GM18861 (cell line): ENCODE results near the gene TSSK2.
A peak's percentile ranks its signal among the peaks of the same experiment; 100 is the strongest.

Source experiments
- ATAC-seq: cut with Tn5 transposase; IDR thresholded peaks from one replicate; pipeline ENCODE4 v1.9.1; 2021; ENCODE audit not compliant: unreplicated experiment

TSSK2 gene

GRCh38 chr22:19105867-19106802 lies 25.0 kb upstream of the TSSK2 start:
- no peak for ATAC-seq

GRCh38 chr22:19106886-19107729 lies 24.0 kb upstream of the TSSK2 start:
- no peak for ATAC-seq

- no peak for ATAC-seq
These were observed 23.4 kb upstream of the TSSK2 start for GRCh38 chr22:19107730-19108074.

GRCh38 chr22:19108807-19109197 lies 22.3 kb upstream of the TSSK2 start:
- no peak for ATAC-seq

- ATAC-seq = peak; percentile 76
These were observed 21.7 kb upstream of the TSSK2 start for GRCh38 chr22:19109198-19110063.

- no peak for ATAC-seq
These were observed 21.0 kb upstream of the TSSK2 start for GRCh38 chr22:19110064-19110458.

GRCh38 chr22:19110646-19111045 lies 20.5 kb upstream of the TSSK2 start:
- ATAC-seq = no peak

- no peak for ATAC-seq
These were observed 20.0 kb upstream of the TSSK2 start for GRCh38 chr22:19111140-19111539.

GRCh38 chr22:19111584-19111983 lies 19.5 kb upstream of the TSSK2 start:
- no peak for ATAC-seq

- no peak for ATAC-seq
These were observed 17.7 kb upstream of the TSSK2 start for GRCh38 chr22:19113429-19113828.

- no peak for ATAC-seq
These were observed 16.0 kb upstream of the TSSK2 start for GRCh38 chr22:19114984-19115552.

- ATAC-seq = no peak
These were observed 15.5 kb upstream of the TSSK2 start for GRCh38 chr22:19115628-19116027.

- ATAC-seq = no peak
These were observed 14.0 kb upstream of the TSSK2 start for GRCh38 chr22:19117111-19117512.

- no peak for ATAC-seq
These were observed 12.7 kb upstream of the TSSK2 start for GRCh38 chr22:19118329-19118880.

- no peak for ATAC-seq
These were observed 11.2 kb upstream of the TSSK2 start for GRCh38 chr22:19119949-19120348.

- ATAC-seq = no peak
These were observed 10.1 kb upstream of the TSSK2 start for GRCh38 chr22:19120829-19121630.

GRCh38 chr22:19121631-19122142 lies 9.4 kb upstream of the TSSK2 start:
- ATAC-seq = peak; percentile 9

GRCh38 chr22:19122143-19122751 lies 8.9 kb upstream of the TSSK2 start, which contains the start of gene DGCR2:
DGCR2 (minus strand) TSS chr22:19122412; CDS start chr22:19122206, 206 bp downstream.
- ATAC-seq = peak; percentile 70
